GM12865 (cell line): ENCODE data around the gene SIPA1L2.
A peak's percentile ranks its signal among the peaks of the same experiment; 100 is the strongest.

Source experiments
- DNase-seq: peaks from one replicate; pipeline ENCODE4 v3.0.0; 2010; ENCODE audit warnings: low read depth
- H3K4me3 ChIP-seq: 2 replicates; pipeline ENCODE4 v1.5.1; 2011; ENCODE audit warnings: mild to moderate bottlenecking, low read depth, low read length, control low read depth
- CTCF ChIP-seq: IDR thresholded peaks from 2 replicates; pipeline ENCODE4 v1.5.1; 2011; ENCODE audit warnings: low read length, control low read depth, low read depth, inconsistent platforms; ENCODE audit not compliant: insufficient read depth; ENCODE audit errors: missing control alignments

SIPA1L2 gene

GRCh38 chr1:232598133-232598532, 31.8 kb downstream of the SIPA1L2 start:
- DNase-seq: no peak
- no peak overlapping the region for H3K4me3 ChIP-seq
- no peak for TF ChIP-seq CTCF

- no peak overlapping the region for H3K4me3 ChIP-seq
- no peak for TF ChIP-seq CTCF
- DNase-seq: peak; percentile 69
These were observed 32.2 kb downstream of the SIPA1L2 start for GRCh38 chr1:232597721-232598120.

GRCh38 chr1:232596666-232597303, 33.1 kb downstream of the SIPA1L2 start:
- no peak for TF ChIP-seq CTCF
- peak; percentile 61 for DNase-seq

GRCh38 chr1:232594768-232595698, 34.9 kb downstream of the SIPA1L2 start:
- TF ChIP-seq CTCF: no peak
- H3K4me3 ChIP-seq: no peak overlapping the region
- no peak for DNase-seq

More at GRCh38 chr1:232596666-232597303, 33.1 kb downstream of the SIPA1L2 start:
- H3K4me3 ChIP-seq: no peak overlapping the region

GRCh38 chr1:232593717-232594502, 36.0 kb downstream of the SIPA1L2 start:
- no peak for DNase-seq
- TF ChIP-seq CTCF: no peak
- no peak overlapping the region for H3K4me3 ChIP-seq

- TF ChIP-seq CTCF: no peak
- no peak for DNase-seq
These were observed 38.6 kb downstream of the SIPA1L2 start for GRCh38 chr1:232591344-232591743.

More at GRCh38 chr1:232591344-232591743, 38.6 kb downstream of the SIPA1L2 start:
- H3K4me3 ChIP-seq: no peak overlapping the region
